ENCODE results near the gene TMOD2.

Gene TMOD2

DNA sequence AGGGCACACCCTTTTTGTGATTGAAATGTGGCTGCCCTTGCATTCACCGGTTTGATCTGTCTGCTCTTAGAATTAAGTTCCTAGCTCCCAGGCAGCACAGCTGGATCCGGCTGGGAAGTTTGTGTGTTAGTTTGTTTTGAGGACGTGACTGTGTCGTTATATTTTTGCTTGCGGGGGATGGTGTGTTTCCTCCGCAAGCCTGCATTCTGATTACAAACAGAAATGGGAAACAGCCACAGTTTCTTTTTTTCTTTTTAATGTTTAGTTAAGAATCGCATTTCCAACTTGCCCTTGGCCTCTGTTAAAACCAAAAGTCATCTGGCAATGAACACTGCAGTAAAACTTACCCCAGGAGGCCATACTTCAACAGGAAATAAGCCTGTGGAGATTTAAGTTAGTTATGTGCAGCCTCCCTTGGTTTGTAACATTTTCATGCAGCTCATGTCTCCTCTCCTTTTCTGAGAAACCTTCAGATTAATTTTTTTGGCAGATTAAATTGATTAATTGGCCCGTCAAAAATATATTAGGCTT, 78.9 kb downstream of the TMOD2 start:
- peak overlapping the region; percentile 98 for H3K4me3 ChIP-seq
- H3K27ac ChIP-seq: peak overlapping the region; percentile 82 to 98
- DNase-seq (ENCODE audit: low spot score): no peak
- TF ChIP-seq, protein P1, sequence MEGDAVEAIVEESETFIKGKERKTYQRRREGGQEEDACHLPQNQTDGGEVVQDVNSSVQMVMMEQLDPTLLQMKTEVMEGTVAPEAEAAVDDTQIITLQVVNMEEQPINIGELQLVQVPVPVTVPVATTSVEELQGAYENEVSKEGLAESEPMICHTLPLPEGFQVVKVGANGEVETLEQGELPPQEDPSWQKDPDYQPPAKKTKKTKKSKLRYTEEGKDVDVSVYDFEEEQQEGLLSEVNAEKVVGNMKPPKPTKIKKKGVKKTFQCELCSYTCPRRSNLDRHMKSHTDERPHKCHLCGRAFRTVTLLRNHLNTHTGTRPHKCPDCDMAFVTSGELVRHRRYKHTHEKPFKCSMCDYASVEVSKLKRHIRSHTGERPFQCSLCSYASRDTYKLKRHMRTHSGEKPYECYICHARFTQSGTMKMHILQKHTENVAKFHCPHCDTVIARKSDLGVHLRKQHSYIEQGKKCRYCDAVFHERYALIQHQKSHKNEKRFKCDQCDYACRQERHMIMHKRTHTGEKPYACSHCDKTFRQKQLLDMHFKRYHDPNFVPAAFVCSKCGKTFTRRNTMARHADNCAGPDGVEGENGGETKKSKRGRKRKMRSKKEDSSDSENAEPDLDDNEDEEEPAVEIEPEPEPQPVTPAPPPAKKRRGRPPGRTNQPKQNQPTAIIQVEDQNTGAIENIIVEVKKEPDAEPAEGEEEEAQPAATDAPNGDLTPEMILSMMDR (IDR thresholded peaks at IDR 0.05): no peak

DNA sequence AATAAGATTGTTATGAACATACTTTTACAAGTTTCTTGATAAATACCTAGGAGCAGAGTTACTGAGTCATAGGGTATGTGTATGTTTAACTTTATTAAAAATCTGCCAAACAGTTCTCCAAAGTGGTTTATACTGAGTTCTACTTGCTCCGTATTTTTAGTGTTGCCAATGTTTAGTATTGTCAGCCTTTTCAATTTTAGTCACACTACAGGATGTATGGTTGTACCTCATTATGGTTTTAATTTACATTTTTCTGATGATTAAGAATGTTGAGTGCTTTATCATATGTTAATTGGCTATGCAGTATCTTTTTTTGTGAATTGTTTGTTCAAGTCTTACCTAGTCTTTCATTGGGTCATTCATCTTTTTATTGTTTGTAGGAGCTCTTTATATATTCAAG, 82.4 kb downstream of the TMOD2 start:
- no peak overlapping the region for H3K27ac ChIP-seq
- no peak for DNase-seq (ENCODE audit: low spot score)
- TF ChIP-seq, protein P1 (IDR thresholded peaks at IDR 0.05): no peak
- H3K4me3 ChIP-seq: no peak overlapping the region

DNA sequence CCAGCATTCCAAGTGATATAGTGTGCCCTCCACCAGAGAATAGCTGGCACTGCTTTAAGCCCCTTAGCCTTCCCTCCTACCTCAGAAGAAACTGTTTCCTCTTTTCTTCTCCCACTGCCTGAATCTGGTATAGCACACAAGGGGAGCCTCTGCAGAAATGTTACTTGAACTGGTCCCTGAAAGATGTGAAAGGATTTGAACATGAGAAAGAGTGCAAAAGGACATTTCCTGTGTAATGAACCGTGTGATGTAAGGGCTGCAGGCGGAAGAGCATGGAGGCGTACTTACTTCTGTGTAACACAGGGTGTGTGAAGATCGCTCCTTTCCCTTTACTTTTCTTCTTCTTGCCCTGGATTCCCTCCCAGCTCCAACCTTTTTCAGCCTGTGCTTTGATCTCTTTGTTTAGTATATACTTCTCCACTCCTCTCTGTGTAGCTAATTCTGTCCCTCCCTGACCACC, 86.4 kb downstream of the TMOD2 start:
- Histone ChIP-seq H3K27ac (peak overlapping the region in 1 of 2 donors; percentile 0), H3K4me3 (no peak overlapping the region)
- TF ChIP-seq, protein P1 (IDR thresholded peaks at IDR 0.05): no peak
- no peak for DNase-seq (ENCODE audit: low spot score)

DNA sequence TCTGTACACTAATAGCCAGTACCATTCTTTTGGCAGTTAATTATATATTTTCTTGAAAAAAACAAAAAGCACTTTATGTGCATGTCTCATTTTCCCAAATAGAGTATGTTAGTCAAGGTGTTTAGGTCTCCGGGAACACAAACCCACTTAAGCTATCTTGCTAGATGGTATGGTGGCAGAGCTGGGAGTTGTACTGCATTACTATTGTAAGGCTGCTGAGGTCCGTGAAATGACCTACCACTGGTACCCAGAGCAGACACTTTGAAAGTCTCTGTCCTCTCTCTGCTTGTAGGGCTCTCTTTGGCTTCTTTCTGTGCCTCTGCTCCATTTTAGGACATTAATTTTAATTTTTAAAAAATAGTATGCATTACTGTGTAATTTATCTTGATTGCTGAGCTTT, 86.9 kb downstream of the TMOD2 start:
- no peak for DNase-seq (ENCODE audit: low spot score)
- TF ChIP-seq, protein P1 (IDR thresholded peaks at IDR 0.05): no peak
- no peak overlapping the region for H3K27ac ChIP-seq
- H3K4me3 ChIP-seq: no peak overlapping the region

DNA sequence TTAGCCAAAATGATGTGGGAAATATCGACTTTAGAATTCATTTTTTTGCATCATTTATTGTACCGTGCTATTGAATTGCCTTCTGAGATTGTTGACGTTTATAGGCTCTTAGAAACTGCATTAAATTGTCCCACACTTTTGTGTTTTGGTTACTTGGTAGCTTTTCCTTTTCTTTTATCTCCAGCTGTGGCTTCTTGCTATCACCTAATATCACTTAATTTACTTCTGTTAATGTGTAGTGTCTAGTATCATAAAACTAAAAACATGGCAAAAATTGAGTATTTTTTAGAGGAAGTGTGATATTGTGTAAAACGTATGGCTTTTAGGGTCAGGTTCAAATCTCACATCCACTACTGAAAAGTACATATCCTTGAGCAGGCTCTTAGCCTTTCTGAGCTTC, 89.3 kb downstream of the TMOD2 start:
- TF ChIP-seq, protein P1 (IDR thresholded peaks at IDR 0.05): no peak
- Histone ChIP-seq H3K4me3 (no peak overlapping the region), H3K27ac (no peak overlapping the region)
- DNase-seq (ENCODE audit: low spot score): no peak

DNA sequence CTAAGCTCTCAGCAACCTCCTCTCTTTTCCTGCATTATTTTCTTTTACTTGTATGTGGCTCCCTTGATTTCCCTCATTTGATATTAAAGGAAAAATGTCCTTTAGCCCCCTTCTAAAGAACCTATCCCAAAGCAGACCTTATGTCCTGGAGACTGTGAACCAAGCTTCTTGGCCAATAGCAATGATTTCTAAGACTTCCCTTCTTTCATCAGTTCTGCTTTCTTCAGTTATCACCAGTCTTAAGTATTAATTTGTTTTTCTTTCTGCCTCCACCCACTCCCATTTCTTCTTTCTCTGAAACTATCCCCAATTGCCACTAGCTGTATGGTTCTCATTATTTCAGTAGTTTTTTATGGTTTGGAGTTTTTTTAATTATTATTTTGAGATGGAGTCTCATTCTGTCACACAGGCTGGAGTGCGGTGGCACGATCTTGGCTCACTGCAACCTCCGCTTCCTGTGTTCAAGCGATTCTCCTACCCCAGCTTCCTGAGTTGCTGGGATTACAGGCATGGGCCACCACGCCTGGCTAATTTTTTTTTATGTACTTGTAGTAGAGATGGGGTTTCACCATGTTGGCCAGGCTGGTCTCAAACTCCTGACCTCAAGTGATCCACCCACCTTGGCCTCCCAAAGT, 90.1 kb downstream of the TMOD2 start:
- Histone ChIP-seq H3K4me3 (no peak overlapping the region), H3K27ac (peak overlapping the region in 1 of 2 donors; percentile 36)
- DNase-seq (ENCODE audit: low spot score): no peak
- TF ChIP-seq, protein P1 (IDR thresholded peaks at IDR 0.05): no peak

- TF ChIP-seq, protein P1 (IDR thresholded peaks at IDR 0.05): no peak
- H3K4me3 ChIP-seq: no peak overlapping the region
- DNase-seq (ENCODE audit: low spot score): no peak
- peak overlapping the region in 1 of 2 donors; percentile 36 for H3K27ac ChIP-seq
These were observed 90.9 kb downstream of the TMOD2 start for GRCh38 chr15:51842265-51842664.

Measured in coronary artery (tissue), 2 donors.